HL-60 (cell line): ENCODE measurements around the gene MEF2A.

ENCODE experiments used
- DNase-seq, 2 experiments: peaks; one replicate each; pipeline ENCODE4 v3.0.0-alpha.2; 2010 to 2020; ENCODE audit warnings: low read depth in 1 of 2, low spot score in 1 of 2
- H3K27ac ChIP-seq: fragments of 250-450 bp; sonication (Bioruptor Pico); replicated peaks from 2 replicates; pipeline ENCODE4 v1.5.1; 2020; ENCODE audit warnings: mild to moderate bottlenecking, moderate library complexity
- H3K27me3 ChIP-seq: fragments of 250-450 bp; sonication (Bioruptor Pico); 2 replicates; pipeline ENCODE4 v1.5.1; 2021; ENCODE audit warnings: mild to moderate bottlenecking, moderate library complexity; ENCODE audit not compliant: insufficient read depth, poor library complexity, severe bottlenecking
- H3K4me3 ChIP-seq: replicated peaks from 2 replicates; pipeline ENCODE4 v1.5.1; 2011; ENCODE audit warnings: mild to moderate bottlenecking, control low read depth, low read length; ENCODE audit not compliant: insufficient read depth
- CTCF ChIP-seq: IDR thresholded peaks from one replicate; pipeline ENCODE4 v1.5.1; 2011; ENCODE audit warnings: low read length, control low read depth, inconsistent platforms; ENCODE audit not compliant: insufficient read depth
- GABPA ChIP-seq: IDR thresholded peaks from 2 replicates; pipeline ENCODE4 v1.6.1; 2012; ENCODE audit warnings: low read depth
- POLR2AphosphoS5 ChIP-seq: IDR thresholded peaks from 2 replicates; pipeline ENCODE4 v1.6.1; 2012; ENCODE audit warnings: low read depth
- REST ChIP-seq: IDR thresholded peaks from 2 replicates; pipeline ENCODE4 v1.6.1; 2012; ENCODE audit warnings: low read depth; ENCODE audit not compliant: insufficient replicate concordance
- SPI1 ChIP-seq: IDR thresholded peaks from 2 replicates; pipeline ENCODE4 v1.6.1; 2012; ENCODE audit warnings: low read depth, mild to moderate bottlenecking, borderline replicate concordance

MEF2A gene

GRCh38 chr15:99571299-99571698 is 5.5 kb downstream of the MEF2A start:
- DNase-seq, result no peak
- no peak for TF ChIP-seq CTCF
- H3K27me3 ChIP-seq, result no peaks in the 10 kb centered on the region
- H3K27ac ChIP-seq, result no peak overlapping the region
- H3K4me3 ChIP-seq, result no peak overlapping the region

DNA sequence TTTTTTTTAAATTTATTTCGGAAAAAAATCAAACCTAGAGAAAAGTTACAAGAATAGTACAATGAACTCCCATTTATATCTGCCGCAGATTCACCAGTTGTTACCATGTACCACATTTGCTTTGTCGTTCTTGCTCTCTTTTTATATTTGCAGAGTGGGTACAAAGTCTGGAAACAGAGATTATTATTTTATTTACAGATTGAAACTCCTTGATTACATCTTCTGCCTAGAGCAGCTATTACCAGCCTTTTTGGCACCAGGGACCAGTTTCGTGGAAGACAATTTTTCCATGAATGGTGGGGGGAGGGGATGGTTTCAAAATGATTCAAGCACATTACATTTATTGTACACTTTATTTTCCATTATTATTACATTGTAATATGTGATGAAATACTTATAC is 8.3 kb downstream of the MEF2A start:
- no peak for DNase-seq
- H3K27ac ChIP-seq, result no peak overlapping the region
- H3K27me3 ChIP-seq, result no peaks in the 10 kb centered on the region
- no peak overlapping the region for H3K4me3 ChIP-seq
- TF ChIP-seq GABPA (no peak), POLR2AphosphoS5 (no peak), CTCF (no peak), REST (no peak), SPI1 (no peak)

DNA sequence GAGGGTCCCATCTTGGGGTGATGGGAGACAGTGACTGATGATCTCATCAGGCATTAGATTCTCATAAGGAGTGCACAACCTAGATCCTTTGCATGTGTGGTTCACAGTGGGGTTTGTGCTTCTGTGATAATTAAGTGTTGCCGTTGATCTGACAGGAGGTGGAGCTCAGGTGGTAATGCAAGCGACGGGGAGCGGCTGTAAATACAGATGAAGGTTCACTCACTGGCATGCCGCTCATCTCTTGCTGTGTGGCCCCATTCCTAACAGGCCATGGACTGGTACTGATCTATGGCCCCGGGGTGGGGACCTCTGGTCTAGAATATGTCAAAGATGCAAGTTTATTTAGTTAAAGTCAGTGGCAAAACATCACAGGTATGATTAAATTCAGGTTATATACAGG is 8.7 kb downstream of the MEF2A start:
- TF ChIP-seq POLR2AphosphoS5, result no peak
- TF ChIP-seq SPI1, result no peak
- no peak for TF ChIP-seq CTCF
- TF ChIP-seq REST, result no peak
- no peak for TF ChIP-seq GABPA
- Histone ChIP-seq H3K4me3 (no peak overlapping the region), H3K27me3 (no peaks in the 10 kb centered on the region), H3K27ac (no peak overlapping the region)
- no peak for DNase-seq

DNA sequence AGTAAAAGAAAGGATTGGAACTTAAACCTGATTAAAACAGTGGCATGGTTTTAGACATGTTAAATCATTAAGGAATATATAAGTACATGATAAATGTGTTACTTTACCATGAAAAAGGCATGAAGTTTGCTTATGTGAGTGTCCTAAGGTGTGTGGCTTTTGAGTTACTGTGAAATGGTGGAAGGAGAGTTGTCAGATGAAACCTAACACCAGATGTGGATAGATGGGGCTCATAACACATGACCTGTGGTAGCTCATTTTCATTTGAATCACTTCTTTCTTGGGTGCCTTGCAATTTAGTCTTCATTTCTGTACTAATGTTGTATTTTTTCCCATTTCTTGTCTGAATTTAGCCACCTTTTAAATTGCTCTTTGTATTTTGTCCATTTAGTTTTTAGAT is 13.0 kb downstream of the MEF2A start:
- Histone ChIP-seq H3K4me3 (no peak overlapping the region), H3K27ac (no peak overlapping the region), H3K27me3 (no peaks in the 10 kb centered on the region)
- no peak for DNase-seq
- no peak for TF ChIP-seq SPI1
- no peak for TF ChIP-seq GABPA
- no peak for TF ChIP-seq REST
- no peak for TF ChIP-seq POLR2AphosphoS5
- TF ChIP-seq CTCF, result no peak
